ENCODE results near the gene SIPA1L3.

The SIPA1L3 gene

DNA sequence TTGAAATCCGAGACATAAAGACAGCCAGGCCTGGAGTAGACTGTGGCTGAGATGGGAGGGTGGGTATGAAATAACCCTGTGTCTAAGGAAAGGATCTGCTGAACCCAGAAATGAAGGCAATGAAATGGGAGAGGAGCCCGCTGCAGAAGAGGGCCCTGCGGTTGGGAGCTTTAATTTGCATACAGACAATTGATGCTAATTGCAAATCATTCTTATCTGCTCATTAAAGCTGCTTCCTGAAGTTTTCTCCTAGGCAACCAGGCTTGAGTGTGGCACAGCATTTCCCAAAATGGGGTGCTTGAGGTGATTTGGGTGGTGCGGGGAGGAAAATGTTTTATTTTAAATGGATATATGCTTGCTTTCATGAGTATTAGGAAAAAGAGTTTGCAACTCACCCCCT is 261.6 kb downstream of the SIPA1L3 start:
- no peak for DNase-seq

DNA sequence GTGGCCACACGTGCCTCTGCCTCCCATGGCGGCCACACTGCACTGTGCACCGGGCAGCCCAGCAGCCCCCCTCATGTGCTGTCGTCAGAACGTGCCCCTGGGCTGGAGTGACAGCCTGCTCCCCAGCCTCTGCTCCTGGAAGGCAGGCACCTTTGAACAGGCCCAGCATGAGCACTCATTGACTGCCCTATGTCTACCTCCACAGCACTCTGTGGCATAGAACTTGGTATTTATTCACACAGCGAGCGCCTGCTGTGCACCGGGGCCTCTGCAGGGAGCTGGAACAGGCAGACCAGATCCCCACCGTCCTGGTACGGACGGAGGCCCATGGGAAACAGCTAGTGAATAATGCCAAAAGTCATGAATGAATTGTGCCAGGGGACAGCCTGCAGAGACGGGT is 263.3 kb downstream of the SIPA1L3 start:
- DNase-seq = no peak

DNA sequence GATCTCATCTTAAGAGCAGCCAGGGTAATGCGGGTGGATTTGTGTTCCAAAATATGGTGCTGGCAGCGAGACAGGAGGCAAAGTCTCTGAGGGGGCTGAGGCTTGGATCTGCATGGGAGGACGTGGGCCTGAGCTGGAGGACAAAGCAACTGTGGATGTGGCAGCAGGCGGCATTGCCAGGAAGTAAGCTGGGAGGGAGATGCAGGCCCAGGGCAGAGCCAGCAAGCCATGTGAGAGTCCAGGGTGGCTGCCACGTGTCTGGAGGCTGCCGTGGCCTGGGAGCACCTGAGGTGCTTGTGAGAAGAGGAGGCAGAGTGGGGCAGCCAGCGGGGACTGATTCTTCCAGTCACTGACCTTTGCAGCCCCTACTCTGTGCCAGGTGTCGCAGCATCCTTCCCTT is 265.0 kb downstream of the SIPA1L3 start:
- DNase-seq = no peak

DNA sequence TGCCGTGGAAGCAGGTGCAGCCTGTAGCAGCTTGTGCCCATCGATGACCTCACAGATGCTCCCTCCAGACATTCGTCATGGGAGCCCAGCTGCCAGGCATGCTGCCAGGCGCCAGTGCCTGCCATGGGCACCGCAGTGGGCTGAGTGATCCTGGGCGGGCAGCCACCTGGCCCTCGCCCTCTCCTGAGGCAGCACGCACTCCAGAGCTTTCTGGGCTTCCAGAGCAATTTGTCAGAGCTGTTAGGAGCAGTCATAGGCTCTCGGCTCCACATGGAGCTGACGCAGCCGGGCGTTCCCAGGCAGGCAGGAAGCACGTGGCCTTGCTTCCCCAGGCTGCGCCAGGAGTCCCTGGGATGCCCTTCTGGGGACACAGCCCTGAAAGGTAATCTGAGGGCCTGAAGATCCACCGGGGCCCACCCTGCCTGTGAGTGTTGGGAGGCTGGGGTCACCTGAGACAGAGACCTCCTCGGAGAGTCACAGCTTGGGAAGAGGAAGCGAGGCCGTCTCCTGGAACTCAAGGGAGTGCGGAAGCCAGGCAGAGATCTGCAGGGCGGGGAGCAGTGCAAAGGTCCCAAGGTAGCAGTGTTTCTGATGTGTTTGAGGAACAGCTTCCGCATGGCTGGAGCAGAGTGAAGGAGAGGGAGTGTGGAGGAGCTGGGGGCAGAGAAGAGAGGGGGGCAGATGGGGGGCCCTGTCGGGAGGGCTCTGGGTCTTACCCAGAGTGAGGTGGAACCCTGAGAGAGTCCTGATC is 266.5 kb downstream of the SIPA1L3 start:
- peak; percentile 28 for DNase-seq

DNA sequence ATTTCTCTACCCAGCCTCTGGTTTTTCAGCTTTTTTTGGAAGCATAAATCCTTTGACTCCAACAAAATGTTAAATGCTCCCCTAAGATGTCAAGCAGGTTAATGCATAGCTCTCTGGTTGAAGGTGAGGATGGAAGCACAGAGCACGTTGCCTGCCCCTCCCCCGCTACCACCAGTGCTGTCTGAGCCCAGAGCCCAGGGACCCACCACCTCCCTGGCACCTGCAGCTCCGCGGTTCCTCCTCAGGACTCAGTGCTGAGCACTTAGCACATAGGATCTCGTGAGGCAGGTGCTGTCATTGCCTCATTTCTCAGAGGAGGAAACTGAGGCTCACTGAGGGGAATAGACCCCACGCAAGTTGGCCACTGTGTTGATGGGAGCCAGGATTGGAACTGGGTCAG is 268.4 kb downstream of the SIPA1L3 start:
- DNase-seq = no peak

DNA sequence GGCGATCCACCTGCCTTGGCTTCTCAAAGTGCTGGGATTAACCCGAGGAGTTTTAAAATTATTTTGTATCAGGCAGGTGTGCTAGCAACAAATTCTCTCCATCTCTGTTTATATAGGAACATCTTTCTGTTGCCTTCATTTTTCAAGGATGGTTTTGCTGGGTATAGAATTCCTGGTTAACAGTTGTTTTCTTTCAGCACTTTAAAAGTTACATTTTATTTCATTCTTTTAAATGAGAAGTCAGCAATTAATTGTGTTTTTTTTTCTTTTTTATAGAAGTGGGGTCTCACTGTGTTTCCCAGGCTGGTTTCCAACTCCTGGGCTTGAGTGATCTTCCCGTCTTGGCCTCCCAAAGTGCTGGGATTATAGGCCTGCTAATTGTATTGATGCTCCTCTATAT is 273.1 kb downstream of the SIPA1L3 start:
- no peak for DNase-seq

DNA sequence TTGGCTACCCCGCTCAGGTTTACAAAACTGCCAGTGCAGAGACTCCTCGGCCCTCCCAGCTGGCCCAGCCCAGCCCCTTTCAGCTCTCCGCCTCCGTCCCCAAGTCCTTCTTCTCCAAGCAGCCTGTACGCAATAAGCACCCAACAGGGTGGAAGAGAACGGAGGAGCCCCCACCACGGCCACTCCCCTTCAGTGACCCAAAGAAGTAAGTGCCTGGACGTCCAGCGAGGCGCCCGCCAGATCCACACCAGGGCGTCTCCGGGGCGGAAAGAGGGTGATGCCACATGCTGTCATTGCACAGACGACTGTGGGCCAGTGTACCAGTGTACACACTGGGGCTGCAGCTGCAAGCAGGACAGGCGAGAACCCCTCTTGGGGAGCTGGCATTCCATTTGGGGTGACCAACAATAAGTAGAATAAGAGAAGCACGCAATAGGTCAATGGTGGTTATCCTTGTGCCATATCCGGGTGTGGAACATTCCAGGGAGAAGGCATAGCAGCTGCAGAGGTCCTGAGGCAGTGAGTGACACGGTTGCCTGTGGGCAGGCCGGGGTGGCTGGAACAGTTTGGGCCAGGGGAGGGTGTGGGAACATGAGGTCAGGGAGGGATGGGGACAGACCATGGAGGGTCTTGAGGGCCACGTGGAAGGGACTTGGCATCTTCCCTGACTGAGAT is 275.7 kb downstream of the SIPA1L3 start:
- DNase-seq = no peak

DNA sequence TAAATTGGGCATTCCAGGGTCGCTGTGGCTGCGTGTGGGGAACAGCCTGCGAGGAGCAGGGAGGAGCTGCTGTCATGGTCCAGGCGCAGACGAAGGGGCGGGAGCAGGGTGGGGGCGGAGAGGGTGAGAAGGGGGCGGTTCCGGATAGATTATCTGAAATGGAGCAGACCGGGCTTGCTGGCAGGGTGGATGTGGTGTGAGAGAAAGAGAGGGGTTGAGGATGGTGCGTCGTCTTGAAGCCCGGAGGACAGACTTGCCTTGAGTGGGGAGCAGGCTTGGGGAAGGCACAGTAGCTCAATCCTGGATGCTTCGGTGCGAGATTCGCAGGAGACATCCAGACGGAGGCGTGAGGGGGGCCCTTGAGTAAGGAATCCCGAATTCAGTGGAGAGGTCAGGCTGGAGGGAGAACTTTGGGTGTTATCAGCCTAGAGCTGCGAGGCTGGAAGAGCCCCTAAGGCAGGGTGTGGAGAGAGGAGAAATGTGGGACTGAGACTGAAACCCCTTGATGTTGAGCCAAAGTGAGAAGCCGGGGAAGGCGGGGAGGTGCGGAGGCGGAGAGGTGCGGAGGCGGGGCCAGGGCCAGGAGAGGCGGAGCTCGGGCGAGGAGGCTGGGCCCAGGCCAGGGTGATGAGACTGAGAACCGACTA is 276.4 kb downstream of the SIPA1L3 start:
- DNase-seq = peak; percentile 26

DNA sequence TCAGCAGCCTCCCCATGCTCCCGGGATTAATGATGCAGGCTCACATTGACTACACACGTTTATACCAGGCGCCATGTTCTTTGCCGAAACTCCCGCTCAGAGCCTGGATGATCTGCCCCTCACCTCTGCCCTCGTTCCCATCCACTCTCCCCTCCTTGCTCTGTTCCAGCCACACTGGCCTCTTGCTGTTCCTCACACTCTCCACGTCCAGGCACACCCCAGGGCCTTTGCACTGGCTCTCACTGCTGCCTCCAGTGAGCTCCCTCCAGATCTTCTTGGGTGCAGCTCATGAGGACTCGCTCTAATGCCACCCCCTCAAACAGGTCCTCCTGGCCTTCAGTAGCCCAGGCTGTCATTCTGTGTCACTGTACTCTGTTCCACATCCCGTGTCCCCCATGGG is 277.8 kb downstream of the SIPA1L3 start:
- no peak for DNase-seq

DNA sequence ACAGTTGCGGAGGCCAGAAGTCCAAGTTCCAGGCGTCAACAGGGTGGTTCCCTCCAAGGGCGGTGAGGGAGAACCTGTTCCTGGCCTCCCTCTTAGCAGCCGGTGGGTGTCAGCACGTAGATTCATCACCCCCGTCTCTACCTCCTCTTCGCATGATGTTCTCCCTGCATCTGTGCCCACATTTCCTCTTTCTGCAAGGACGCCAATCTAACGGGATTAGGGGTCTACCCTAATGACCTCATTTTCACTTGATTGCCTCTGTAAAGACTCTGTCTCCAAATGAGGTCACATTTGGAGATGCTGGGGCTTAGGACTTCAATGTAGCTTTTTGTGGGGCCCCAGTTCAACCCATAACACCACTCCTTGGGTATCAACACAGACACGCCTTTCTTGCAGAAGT is 278.6 kb downstream of the SIPA1L3 start:
- no peak for DNase-seq

DNA sequence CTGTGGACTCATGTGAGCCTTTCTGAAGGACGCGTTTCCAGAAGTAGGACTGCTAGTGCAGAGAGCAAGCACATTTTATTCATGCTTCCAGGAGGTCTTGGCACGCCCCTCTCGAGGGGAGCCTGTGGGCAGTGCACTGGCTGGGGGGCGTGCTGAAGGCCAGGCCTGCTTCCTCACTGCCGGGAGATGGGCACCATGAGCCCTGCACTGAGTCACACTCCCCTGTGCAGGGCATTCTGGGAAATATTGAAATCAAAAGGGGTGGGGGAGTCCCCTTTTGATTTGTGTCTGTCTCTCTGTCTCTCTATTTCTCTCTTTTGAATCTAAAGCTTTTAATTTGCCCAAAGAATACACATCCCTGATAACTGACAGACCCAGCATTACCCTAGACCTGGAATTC is 283.1 kb downstream of the SIPA1L3 start:
- DNase-seq = no peak

DNA sequence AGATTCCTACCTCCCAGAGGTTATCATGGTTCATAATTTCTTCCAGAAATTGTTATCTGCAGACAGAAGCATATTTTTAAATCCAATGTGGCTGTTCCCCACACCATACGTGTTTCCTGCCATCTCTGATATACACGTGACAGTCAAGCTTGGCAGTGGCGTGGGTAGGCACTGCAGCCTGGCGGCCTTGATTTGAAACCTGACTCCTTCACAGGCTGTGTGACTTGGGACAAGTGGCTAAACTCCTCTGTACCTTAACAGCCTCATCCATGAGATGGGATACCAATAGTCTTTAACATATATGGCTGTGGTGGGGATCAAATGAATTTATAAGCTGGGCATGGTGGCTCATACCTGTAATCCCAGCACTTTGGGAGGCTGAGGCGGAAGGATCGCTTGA is 283.8 kb downstream of the SIPA1L3 start:
- no peak for DNase-seq

DNA sequence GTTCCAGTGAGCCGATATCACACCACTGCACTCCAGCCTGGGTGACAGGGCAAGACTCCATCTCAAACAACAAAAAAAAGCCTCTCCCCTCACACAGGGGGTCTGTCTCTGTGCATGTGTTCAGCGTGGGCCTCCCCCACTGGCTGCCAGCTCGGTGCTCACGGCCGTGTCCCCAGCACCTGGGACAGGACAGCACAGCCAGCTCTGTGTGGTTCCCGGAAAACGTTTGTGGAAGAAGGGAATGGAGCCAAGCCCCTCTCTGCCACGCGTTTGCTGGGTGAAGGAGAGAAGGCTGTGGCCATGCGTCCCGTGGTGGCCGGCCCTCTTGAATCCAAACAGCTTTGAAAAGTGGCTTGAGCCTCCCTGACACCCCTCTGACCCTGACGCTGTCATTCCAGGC is 284.7 kb downstream of the SIPA1L3 start:
- no peak for DNase-seq

DNA sequence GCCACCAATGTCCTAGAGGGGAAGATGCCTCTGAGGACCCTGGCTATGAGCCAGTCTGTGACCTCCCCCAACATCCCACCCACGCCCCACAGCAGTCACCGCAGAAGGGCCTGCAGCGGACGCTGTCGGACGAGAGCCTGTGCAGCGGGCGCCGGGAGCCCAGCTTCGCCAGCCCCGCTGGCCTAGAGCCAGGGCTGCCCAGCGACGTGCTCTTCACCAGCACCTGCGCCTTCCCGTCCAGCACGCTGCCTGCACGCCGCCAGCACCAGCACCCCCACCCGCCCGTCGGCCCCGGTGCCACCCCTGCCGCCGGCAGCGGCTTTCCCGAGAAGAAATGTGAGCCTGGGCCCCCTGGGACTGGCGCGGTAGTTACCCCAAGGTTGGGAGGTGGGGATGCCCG is 286.4 kb downstream of the SIPA1L3 start:
- DNase-seq = no peak

DNA sequence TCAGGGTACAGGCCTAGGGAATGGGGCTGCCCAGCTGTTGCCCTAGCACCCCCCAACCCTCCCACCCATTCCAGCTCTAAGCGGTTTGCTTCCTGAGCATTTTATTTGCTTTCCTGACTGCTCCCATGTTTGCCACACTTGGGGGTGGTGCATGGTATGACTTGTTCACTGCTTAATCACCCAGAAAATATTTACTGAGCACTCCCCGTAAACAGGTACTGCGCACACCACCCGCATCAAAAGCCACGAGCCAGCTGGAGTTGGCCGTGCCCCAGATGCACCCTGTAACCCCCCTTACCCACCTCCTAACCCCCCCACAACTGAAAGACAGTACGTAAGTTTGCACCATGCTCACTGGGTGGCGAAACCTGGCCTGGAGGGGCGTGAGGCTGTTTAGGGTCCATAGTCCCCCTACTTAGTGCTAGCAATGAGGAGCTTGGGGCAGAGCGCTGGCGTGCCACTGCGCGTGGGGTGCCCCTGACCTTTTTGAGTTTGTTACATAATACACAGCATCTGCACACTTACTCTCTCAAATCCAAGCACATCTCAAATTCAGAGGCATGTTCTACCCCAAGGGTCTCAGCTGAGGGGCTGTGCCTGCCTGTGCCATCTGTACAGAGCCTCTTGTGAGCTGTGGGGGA is 287.2 kb downstream of the SIPA1L3 start:
- no peak for DNase-seq

DNA sequence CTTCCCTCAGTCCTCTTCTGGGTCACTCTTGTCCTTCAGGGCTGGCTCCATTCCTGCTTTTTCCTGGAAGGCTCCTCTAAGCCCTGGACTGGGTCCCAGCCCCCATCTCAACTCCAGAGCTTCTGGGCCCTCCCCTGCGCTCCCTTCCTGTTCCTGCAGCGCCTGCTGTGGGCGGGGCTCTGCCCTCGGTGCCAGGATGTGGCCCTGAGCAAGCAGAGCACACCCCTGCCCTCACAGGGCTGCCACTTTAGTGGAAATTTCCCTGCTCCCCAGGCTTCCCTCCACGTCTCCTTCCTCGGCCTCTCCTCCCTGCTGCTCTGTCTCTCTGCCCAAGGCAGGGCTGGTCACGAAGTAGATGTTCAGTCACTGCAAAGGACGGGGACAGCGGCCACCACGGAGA is 288.2 kb downstream of the SIPA1L3 start:
- no peak for DNase-seq

DNA sequence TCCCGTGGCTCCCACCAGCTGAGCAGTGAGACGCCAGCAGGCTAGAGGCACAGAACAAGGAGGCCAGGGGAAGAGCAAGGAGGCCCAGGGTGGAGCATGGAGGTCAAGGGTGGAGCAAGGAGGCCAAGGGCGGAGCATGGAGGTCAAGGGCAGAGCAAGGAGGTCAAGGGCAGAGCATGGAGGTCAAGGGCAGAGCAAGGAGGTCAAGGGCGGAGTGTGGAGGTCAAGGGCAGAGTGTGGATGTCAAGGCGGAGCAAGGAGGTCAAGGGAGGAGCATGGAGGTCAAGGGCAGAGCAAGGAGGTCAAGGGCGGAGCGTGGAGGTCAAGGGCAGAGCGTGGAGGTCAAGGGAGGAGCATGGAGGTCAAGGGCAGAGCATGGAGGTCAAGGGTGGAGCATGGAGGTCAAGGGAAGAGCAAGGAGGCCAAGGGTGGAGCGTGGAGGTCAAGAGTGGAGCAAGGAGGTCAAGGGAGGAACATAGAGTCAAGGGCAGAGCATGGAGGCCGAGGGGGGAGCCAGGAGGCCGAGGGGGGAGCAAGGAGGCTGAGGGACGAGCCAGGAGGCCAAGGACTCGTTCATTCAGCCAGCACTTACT is 289.3 kb downstream of the SIPA1L3 start:
- DNase-seq = no peak

DNA sequence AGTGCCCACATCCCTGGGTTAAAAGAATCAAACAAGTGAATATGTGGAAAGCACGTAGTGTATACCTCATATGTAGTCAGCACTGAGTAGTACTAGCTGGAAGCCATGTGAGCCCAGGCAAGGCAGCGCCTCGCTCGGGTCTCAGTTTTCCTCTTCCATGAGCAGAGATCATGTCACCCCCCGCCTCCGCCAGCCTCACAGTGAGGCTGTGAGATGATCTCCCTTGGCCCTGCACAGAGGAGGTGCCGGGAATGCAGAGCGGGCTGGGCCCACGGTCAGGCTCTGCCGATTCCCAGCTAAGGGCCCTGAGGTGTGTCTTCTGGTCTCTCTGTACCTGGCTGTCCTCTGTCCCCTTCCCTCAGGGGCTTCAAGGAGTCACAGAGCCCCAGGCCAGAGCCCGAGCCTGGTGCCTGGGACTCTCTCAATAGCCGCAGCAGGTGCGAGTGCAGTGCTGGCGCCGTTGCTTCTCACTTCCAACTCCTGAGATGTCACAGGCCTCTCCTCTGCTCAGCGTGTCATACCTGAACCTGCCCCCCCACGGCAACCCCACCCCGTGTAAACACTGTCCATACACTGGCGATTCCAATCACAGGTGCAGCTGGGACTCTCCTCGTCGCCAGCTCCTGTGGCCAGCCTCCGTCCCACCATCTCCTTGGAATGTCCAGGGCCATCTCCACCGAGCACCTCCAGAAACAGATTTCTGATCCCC is 290.1 kb downstream of the SIPA1L3 start:
- DNase-seq = no peak

DNA sequence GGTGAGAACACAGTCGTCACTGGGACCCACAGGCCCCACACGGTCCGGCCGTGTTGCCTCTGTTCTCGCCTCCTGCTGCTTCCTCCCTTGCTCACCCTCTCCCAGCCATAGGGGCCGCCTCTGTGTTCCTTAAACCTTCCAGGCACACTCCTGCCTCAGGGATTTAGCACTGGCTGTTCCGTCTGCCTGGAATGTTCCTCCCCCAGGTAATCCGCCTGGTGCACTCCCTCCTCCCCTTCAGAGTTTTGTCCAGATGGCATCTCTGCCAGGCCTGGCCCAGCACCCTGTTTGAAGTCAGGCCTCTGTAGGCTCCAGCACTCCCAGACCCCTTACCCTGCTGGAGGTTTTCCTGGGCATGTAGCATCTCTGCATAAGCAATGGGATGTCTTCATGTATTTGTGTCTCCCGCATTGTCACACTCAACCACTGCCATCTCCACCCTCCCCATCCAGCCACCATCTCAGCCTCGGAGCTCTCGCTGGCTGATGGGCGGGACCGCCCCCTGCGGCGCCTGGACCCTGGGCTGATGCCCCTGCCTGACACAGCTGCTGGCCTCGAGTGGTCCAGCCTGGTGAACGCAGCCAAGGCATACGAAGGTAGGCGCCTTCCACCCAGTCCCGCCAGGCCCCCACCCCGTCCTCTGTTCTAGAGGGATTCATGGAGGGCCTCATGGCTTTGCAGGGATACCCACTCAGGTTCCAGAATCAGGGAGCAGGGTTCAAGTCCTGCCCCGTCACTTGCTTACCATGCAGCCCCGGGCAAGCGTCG is 291.1 kb downstream of the SIPA1L3 start:
- DNase-seq = no peak

DNA sequence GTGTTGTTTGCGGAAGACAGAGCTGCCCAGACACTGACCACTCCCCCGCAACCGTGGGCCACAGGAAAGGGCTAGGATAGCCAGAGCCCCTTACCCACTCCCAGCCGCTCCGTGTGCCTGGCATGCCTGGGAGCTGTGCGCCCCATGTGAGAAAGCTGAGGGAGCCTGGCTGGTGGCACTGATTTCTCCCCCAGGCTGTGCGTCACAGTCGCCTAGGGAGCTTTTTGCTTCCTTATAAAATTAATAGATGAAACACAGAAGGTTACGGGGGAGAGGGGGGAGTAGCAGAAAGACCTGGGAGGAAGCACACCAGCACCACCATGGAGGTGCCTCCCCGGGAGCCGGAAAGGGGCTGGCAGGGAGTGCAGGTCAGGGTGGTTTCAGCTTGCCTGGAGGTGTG is 292.3 kb downstream of the SIPA1L3 start:
- no peak for DNase-seq

DNA sequence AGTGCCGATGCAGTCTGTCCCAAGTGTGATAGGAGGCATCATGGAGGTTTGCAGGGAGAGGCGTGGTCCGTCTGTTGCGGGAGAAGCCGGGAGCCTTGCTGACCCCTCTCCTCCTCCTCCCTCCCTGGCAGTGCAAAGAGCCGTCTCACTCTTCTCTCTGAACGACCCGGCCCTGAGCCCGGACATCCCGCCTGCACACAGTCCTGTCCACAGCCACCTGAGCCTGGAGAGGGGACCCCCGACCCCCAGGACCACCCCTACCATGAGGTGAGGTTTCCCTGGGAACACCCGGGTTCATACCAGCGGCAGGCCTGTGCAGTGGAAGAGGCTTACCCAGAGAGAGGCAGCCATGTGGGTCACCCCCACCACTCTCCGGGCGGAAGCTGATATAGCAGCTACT is 294.7 kb downstream of the SIPA1L3 start:
- DNase-seq = no peak

DNA sequence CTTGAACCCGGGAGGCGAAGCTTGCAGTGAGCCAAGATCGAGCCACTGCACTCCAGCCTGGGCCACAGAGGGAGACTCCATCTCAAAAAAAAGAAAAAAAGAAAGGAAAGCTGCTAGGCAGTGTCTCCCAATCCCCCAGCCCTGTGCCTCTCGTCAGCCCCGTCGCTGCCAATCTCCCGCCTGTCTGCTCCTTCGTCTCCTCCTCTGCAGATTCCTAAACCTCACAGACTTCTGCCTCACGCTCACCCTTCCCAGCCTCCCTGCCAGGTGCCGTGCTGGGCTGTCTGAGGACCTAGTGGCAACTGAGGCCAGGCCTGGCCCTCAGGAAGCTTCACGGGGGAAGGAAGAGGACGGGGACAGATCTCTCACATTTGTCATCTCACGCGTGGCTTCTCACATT is 295.5 kb downstream of the SIPA1L3 start:
- no peak for DNase-seq

Measured in fibroblast of skin of right biceps (primary cell).